Measurements from ENCODE around the gene FAHD2A.

DNA sequence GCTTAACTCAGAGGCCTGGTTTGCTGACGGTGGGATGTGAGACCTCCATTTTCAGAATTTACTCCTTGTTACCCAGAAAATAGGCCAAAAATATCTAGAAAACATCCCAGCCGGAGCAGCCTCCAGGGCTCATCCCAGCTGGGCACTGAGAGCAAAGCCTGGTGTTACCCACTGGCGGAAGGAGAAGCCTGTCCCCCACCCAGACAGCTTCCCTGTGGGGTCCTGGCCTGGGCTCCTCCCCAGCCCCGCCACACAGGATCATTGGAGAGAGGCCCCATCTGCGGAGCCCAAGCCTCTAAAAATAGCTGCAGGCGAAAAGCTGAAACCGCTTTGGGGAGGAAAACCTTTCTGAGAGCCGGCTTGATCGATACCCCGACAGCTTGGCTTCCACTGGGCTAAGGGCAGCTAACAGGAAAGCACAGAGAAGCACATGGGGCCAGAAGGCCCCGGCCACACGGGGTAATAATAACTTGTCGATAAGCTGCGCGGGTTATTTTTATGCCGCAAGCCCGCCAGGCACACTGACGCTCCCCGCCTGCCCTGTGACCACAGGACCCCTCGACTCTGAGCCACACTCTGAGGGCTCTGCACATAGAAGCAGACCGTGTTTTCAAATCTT lies 26.9 kb upstream of the FAHD2A start:
- TF ChIP-seq EZH2 (IDR thresholded peaks at IDR 0.05; ENCODE audit: low read length), result no peak
- TF ChIP-seq, protein P1, sequence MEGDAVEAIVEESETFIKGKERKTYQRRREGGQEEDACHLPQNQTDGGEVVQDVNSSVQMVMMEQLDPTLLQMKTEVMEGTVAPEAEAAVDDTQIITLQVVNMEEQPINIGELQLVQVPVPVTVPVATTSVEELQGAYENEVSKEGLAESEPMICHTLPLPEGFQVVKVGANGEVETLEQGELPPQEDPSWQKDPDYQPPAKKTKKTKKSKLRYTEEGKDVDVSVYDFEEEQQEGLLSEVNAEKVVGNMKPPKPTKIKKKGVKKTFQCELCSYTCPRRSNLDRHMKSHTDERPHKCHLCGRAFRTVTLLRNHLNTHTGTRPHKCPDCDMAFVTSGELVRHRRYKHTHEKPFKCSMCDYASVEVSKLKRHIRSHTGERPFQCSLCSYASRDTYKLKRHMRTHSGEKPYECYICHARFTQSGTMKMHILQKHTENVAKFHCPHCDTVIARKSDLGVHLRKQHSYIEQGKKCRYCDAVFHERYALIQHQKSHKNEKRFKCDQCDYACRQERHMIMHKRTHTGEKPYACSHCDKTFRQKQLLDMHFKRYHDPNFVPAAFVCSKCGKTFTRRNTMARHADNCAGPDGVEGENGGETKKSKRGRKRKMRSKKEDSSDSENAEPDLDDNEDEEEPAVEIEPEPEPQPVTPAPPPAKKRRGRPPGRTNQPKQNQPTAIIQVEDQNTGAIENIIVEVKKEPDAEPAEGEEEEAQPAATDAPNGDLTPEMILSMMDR (optimal IDR thresholded peaks at IDR 0.05 in 1 of 3, IDR thresholded peaks at IDR 0.05 in 1 of 3, conservative IDR thresholded peaks at IDR 0.05 in 1 of 3; ENCODE audit: extremely low read depth in 1 of 3, insufficient read depth in 2 of 3, low read length in 3 of 3), result no peak

All from keratinocyte (primary cell).